ENCODE data around the gene DGKZ.

DGKZ gene

DNA sequence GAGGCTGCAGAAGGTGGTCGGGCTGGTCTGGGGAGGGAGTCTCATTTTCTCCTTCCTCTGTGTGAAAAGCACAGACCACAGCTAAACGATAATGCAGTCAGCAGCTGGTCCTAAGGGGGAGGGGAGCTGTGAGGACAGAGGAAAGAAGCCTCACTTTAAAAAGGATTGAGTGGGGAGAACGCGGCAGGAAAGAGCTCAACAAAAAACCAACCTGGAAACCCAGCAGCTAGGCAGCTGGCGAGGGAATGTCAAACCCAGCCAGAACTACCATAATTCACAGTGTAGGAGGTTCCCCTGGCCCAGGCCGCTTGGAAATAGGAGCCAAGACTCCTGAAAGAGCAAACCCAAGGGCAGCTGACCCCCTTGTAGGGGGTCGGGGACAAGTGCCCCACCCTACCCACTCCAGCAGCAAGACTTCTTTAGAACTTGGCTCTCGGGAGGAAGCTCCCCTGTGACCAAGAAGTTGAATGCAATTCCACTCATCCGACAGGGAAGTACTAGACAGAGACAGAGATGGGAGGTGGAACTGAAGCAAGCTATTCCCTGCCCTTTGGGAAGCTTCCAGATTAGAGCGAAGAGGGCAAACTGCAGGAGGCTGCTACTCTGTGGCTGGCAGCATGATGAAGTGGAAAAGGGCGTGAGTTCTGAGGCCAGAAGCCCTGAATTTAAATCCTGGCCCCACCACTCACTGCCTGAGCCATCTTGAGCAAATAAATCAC is 16.5 kb upstream of the DGKZ start:
- no peak for TF ChIP-seq TAF1 (IDR thresholded peaks at IDR 0.05; ENCODE audit: borderline replicate concordance, low read depth, low read length)
- FAIRE-seq (peak; percentile 14), DNase-seq (ENCODE audit: insufficient read length) (no peak)

DNA sequence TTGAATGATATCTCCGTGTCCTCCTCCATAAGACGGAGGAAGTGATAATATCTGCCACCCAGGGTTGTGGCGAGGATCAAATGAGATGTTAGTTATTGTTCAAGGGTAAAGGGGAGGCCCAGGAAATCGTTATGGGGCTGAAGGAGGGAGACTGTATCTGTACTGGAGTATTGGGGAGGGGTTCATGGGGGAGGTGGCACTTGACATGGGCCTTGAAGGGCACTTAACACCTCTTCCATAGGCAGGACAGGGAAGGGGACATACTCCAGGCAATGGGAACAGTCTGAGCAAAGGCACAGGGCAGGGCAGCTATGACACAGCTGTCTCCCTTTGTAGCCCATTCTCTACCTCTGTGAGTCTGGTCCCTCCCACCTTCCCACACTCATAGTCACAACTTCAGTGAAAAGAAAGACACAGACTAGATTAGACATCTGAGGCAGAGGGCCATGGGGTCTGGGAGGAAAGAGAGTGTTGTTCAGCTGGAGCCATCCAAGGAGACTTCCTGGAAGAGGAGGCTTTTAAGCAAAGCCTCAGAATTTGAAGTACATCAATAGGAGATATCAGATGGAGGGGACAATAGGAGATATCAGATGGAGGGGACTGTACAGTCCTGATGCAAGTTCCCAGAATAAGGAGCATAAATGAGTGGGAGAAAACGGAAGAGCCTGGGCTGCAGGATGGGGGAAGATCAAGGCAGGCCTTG is 15.8 kb upstream of the DGKZ start:
- TF ChIP-seq POLR2A (IDR thresholded peaks at IDR 0.05; ENCODE audit: low read depth, low read length), result no peak
- no peak for FAIRE-seq
- no peak for DNase-seq (ENCODE audit: insufficient read length)

DNA sequence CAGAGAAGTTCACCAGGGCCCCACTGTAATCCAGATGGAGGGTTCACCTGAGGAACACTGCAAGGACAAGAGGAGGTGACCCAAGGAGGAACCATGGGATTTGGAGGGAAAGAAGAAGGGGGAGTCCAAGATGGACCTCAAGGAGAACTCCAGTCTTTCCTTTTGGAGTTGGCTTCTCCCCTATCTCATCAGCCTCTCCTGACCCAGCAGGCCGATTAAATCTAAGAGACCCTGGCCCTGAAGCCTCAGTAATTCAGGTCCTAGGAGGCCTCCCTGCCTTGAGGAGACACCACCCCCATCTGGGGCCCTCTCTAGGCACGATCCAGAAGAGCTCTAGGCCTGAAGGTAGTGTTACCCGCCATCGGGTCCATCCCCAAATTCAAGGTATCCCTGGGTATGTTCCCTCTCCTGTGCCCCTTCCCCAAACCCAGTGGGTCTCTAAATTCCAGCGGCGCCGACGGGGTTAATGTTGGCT is 15.1 kb upstream of the DGKZ start:
- no peak for FAIRE-seq
- TF ChIP-seq POLR2AphosphoS5 (IDR thresholded peaks at IDR 0.05; ENCODE audit: low read depth, low read length) (no peak), POLR2A (IDR thresholded peaks at IDR 0.05; ENCODE audit: low read depth, low read length) (no peak), TAF1 (IDR thresholded peaks at IDR 0.05; ENCODE audit: borderline replicate concordance, low read depth, low read length) (no peak)
- no peak for DNase-seq (ENCODE audit: insufficient read length)

DNA sequence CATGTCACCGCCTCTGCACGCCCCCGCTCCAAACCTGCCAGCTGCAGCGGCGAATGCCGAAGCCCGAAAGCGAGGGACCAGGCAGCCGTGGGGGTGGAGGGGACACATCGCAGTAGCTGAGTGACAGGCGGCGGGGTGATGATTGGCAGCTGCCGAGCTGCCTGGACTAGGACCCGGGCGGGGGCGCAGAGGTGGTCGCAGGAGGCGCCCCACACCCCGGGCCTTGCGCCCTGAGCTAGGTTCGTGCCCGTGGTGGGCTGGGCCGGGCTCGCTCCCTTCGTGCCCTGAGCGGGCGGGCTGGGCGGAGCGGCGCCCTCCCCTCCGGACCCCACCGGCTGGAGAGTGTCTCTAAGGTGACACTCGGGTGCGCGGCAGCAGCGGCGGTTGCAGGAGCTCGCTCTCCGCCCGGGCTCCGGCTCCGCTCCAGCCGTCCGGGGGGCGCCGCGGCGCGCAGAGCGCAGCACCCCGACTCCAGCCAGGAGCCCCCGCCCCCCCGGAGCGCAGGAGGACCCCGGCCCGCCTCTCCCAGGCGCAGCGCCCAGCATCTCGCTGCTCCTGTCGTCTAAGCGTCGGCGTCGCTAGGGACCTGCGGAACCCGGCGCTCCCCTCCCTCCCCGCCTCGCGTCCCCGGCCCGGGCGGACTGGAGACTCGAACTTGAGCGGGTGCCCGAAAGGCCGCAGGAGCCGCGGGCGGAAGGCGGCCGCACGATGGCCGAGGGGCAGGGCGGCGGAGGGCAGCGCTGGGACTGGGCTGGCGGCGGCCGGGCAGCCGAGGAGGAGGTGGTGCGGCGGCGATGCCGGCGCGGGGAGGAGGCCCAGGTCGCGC is 14.5 kb upstream of the DGKZ start:
- DNase-seq (ENCODE audit: insufficient read length) (no peak), FAIRE-seq (no peak)
- TF ChIP-seq TAF1 (IDR thresholded peaks at IDR 0.05; ENCODE audit: borderline replicate concordance, low read depth, low read length) (no peak), POLR2AphosphoS5 (IDR thresholded peaks at IDR 0.05; ENCODE audit: low read depth, low read length) (no peak)

- no peak for FAIRE-seq
- no peak for DNase-seq (ENCODE audit: insufficient read length)
- TF ChIP-seq POLR2AphosphoS5 (IDR thresholded peaks at IDR 0.05; ENCODE audit: low read depth, low read length) (no peak), TAF1 (IDR thresholded peaks at IDR 0.05; ENCODE audit: borderline replicate concordance, low read depth, low read length) (no peak), POLR2A (IDR thresholded peaks at IDR 0.05; ENCODE audit: low read depth, low read length) (no peak)
Measured at GRCh38 chr11:46333394-46333947, 13.8 kb upstream of the DGKZ start.

DNA sequence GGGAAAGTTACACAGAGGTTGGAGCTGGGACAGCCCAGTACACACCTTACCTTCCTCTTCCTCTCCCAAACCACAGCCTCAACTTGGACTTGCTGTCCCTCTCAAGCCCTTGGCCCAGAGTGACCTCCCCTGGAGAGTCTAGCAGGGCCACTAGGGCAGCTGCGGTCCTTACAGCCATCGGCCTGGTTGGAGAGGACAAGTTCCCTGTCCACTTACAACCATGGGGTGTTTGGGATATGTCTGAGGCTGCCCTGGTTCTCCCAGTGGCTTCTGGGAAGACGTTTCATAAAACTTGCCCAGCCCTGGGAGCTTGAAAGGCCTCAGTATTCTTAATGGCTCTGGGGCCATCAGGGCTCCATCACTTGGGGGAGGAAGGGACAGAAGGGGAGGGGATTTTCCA is 13.1 kb upstream of the DGKZ start:
- FAIRE-seq (no peak), DNase-seq (ENCODE audit: insufficient read length) (no peak)
- no peak for TF ChIP-seq POLR2A (IDR thresholded peaks at IDR 0.05; ENCODE audit: low read depth, low read length)

DNA sequence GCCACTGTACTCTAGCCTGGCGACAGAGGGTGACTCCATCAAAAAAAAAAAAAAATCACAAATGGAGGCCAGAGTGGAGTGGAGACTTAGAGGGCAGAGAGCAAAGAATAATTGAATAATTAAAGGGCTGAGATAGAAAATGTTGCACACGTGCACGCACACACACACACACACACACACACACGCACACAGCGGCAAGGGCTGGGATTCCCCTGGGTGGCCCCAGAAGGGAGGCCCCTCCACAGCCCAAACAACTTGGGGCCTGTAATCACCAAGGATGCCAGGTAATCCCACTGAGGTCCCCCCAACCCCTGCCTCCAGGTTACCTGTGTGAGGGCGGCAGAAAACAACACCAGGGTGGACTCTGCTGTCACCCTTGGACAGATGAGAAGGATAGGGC is 12.0 kb upstream of the DGKZ start:
- TF ChIP-seq POLR2A (IDR thresholded peaks at IDR 0.05; ENCODE audit: low read depth, low read length) (no peak), POLR2AphosphoS5 (IDR thresholded peaks at IDR 0.05; ENCODE audit: low read depth, low read length) (no peak), TAF1 (IDR thresholded peaks at IDR 0.05; ENCODE audit: borderline replicate concordance, low read depth, low read length) (no peak)
- no peak for FAIRE-seq
- no peak for DNase-seq (ENCODE audit: insufficient read length)

DNA sequence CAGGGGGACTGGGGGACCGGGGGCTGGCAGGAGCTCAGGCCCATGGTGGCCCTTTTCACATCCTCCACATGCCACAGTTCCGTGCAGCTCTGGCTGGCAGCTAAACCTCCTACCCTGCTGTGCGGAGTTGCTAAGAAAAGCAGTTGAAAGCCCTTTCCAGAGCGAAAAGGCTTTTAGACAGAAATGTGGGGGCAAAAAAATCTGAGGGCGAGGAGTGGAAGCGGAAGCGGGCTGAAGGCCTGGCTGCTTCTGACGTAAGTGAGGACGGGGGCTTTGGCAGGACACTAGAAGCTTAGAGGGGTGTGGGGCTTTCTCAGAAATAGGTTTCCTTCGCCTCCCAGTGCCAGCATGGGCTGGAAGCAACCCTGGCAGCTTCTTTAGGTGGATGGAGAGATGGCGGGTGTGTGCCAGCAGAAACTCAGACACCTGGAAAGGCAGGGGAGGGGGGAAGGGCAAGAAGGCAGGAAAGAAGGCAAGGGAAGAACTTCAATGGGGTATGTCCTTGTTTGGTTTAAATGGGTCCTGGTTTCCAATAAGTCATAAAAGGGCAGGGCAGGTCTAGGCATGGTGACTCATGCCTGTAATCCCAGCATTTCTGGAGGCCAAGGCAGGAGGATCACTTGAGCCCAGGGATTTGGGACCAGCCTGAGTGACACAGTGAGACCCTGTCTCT is 11.2 kb upstream of the DGKZ start:
- no peak for FAIRE-seq
- DNase-seq (ENCODE audit: insufficient read length), result no peak
- no peak for TF ChIP-seq POLR2A (IDR thresholded peaks at IDR 0.05; ENCODE audit: low read depth, low read length)
- TF ChIP-seq TAF1 (IDR thresholded peaks at IDR 0.05; ENCODE audit: borderline replicate concordance, low read depth, low read length), result no peak

GRCh38 chr11:46336563-46337180 is 10.6 kb upstream of the DGKZ start:
- TF ChIP-seq TAF1 (IDR thresholded peaks at IDR 0.05; ENCODE audit: borderline replicate concordance, low read depth, low read length) (no peak), POLR2AphosphoS5 (IDR thresholded peaks at IDR 0.05; ENCODE audit: low read depth, low read length) (no peak), POLR2A (IDR thresholded peaks at IDR 0.05; ENCODE audit: low read depth, low read length) (no peak)
- DNase-seq (ENCODE audit: insufficient read length) (no peak), FAIRE-seq (no peak)

DNA sequence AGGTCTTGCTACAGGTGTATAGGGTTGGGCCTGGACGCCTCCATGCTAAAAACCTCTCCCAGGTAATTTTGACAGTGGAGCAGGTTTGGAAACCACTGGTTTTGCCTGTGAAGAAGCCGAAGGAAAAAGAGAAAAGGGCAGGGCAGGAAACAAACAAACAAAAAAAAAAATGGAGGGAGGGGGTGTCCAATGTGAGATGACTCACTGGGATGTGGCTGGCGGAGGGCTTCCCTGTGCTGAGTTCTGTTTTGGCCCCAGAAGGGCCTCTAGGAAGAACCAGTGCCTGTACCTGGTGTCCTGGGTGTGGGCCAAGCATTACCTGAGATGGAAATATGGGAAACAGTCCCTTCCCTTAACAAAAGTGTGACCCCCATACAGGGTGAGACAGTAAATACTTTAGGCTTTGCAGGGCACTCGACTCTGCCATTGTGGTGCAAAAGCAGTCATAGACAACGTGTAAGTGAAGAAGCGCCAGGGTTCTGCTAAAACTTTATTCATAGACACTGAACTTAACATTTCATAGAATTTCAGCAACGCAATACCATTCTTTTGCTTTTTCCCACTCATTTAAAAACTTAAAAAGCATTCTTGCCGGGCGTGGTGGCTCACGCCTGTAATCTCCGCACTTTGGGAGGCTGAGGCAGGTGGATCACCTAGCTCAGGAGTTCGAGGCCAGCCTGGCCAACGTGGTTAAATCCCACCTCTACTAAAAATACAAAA is 9.5 kb upstream of the DGKZ start:
- no peak for FAIRE-seq
- no peak for DNase-seq (ENCODE audit: insufficient read length)
- no peak for TF ChIP-seq POLR2A (IDR thresholded peaks at IDR 0.05; ENCODE audit: low read depth, low read length)

GRCh38 chr11:46338636-46338987 is 8.7 kb upstream of the DGKZ start:
- TF ChIP-seq POLR2AphosphoS5 (IDR thresholded peaks at IDR 0.05; ENCODE audit: low read depth, low read length) (no peak), TAF1 (IDR thresholded peaks at IDR 0.05; ENCODE audit: borderline replicate concordance, low read depth, low read length) (no peak), POLR2A (IDR thresholded peaks at IDR 0.05; ENCODE audit: low read depth, low read length) (no peak)
- DNase-seq (ENCODE audit: insufficient read length), result no peak
- no peak for FAIRE-seq

Measured in GM12892 (cell line).